K562 (cell line): Measurements from ENCODE around the gene MYL12B.

ENCODE experiments used
- BRCA1 ChIP-seq, 2 experiments: fragments of 450-650 bp in 1 of 2; sonication (generic) in 1 of 2; formaldehyde crosslinking in 1 of 2; IDR thresholded peaks; 2 replicates each; pipeline versions ENCODE4 v1.5.0 to v1.6.1; 2017 to 2020; ENCODE audit warnings: mild to moderate bottlenecking in 1 of 2, missing genetic modification reagents in 1 of 2
- BRD4 ChIP-seq: fragments of 200-600 bp; sonication (generic); IDR thresholded peaks from 2 replicates; pipeline ENCODE4 v1.6.1; 2017; ENCODE audit warnings: inconsistent platforms
- ETV5 ChIP-seq: sonication (generic); formaldehyde crosslinking; IDR thresholded peaks from 2 replicates; pipeline ENCODE4 v1.4.0; 2020; ENCODE audit warnings: low read depth, mild to moderate bottlenecking, missing genetic modification reagents
- GTF2A2 ChIP-seq: IDR thresholded peaks from 2 replicates; pipeline ENCODE4 v1.6.1; 2016; ENCODE audit warnings: mild to moderate bottlenecking, missing genetic modification characterization, missing compliant biosample characterization
- MEF2A ChIP-seq: IDR thresholded peaks from 2 replicates; pipeline ENCODE4 v1.6.1; 2011; ENCODE audit warnings: low read depth, mild to moderate bottlenecking, low read length, moderate library complexity; ENCODE audit not compliant: control insufficient read depth
- NCOR1 ChIP-seq: fragments of 450-650 bp; IDR thresholded peaks from 2 replicates; pipeline ENCODE4 v1.6.1; 2016; ENCODE audit warnings: mild to moderate bottlenecking, moderate library complexity
- RFX7 ChIP-seq: fragments of 250-450 bp; sonication (Bioruptor Pico); IDR thresholded peaks from 2 replicates; pipeline ENCODE4 v1.5.1; 2021; ENCODE audit warnings: mild to moderate bottlenecking
- TF ChIP-seq, protein P1 (sequence below): sonication (generic); formaldehyde crosslinking; IDR thresholded peaks from 2 replicates; pipeline ENCODE4 v1.8.0; 2023; ENCODE audit warnings: mild to moderate bottlenecking, missing genetic modification reagents
- TF ChIP-seq, protein P2 (sequence below): fragments of 450-650 bp; IDR thresholded peaks from 2 replicates; pipeline ENCODE4 v1.6.1; 2016; ENCODE audit warnings: low read depth, mild to moderate bottlenecking, moderate library complexity
- TF ChIP-seq, protein P3 (sequence below), 3 experiments: IDR thresholded peaks in 2 of 3; conservative IDR thresholded peaks in 1 of 3; 2 replicates each; pipeline ENCODE4 v1.5.1; 2011 to 2012; ENCODE audit warnings: low read length in 3 of 3, mild to moderate bottlenecking in 3 of 3, control low read depth in 2 of 3, improper control_type of control experiment in 1 of 3, inconsistent platforms in 1 of 3, low read depth in 1 of 3, mixed read lengths in 1 of 3, moderate library complexity in 1 of 3; ENCODE audit not compliant: insufficient read depth in 2 of 3

DNA sequence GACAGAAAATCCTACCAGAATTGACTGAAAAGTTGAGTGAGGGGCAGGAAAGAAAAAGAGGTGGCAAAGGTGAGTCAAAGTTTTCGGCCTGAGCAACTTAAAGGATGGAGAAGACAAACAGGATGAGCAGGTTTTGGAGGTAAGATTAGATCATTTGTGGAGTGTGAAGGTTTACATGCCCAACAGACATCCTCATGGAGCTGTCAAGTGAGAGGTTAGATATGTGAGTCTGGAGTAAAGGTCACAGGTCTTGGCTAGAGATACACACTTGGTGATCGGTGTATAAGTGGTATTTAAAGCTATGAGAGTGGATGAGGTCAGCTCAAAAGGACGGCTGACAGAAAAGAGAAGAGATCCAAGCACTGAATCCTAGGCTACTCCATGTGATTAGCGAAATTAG lies 25.5 kb upstream of the MYL12B start:
- TF ChIP-seq BRD4, result no peak
- no peak for TF ChIP-seq MEF2A
- TF ChIP-seq, protein P1, sequence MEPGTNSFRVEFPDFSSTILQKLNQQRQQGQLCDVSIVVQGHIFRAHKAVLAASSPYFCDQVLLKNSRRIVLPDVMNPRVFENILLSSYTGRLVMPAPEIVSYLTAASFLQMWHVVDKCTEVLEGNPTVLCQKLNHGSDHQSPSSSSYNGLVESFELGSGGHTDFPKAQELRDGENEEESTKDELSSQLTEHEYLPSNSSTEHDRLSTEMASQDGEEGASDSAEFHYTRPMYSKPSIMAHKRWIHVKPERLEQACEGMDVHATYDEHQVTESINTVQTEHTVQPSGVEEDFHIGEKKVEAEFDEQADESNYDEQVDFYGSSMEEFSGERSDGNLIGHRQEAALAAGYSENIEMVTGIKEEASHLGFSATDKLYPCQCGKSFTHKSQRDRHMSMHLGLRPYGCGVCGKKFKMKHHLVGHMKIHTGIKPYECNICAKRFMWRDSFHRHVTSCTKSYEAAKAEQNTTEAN (CRISPR knock-in tag), result no peak
- TF ChIP-seq, protein P2, sequence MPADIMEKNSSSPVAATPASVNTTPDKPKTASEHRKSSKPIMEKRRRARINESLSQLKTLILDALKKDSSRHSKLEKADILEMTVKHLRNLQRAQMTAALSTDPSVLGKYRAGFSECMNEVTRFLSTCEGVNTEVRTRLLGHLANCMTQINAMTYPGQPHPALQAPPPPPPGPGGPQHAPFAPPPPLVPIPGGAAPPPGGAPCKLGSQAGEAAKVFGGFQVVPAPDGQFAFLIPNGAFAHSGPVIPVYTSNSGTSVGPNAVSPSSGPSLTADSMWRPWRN, result no peak
- TF ChIP-seq, protein P3, sequence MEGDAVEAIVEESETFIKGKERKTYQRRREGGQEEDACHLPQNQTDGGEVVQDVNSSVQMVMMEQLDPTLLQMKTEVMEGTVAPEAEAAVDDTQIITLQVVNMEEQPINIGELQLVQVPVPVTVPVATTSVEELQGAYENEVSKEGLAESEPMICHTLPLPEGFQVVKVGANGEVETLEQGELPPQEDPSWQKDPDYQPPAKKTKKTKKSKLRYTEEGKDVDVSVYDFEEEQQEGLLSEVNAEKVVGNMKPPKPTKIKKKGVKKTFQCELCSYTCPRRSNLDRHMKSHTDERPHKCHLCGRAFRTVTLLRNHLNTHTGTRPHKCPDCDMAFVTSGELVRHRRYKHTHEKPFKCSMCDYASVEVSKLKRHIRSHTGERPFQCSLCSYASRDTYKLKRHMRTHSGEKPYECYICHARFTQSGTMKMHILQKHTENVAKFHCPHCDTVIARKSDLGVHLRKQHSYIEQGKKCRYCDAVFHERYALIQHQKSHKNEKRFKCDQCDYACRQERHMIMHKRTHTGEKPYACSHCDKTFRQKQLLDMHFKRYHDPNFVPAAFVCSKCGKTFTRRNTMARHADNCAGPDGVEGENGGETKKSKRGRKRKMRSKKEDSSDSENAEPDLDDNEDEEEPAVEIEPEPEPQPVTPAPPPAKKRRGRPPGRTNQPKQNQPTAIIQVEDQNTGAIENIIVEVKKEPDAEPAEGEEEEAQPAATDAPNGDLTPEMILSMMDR (IDR thresholded peaks at IDR 0.05 in 2 of 3, conservative IDR thresholded peaks at IDR 0.05 in 1 of 3; ENCODE audit: insufficient read depth in 2 of 3, low read depth in 1 of 3, low read length in 3 of 3), result no peak
- TF ChIP-seq RFX7 (CRISPR knock-in tag), result no peak
- TF ChIP-seq ETV5 (CRISPR knock-in tag), result no peak
- TF ChIP-seq BRCA1 (IDR thresholded peaks at IDR 0.05), result no peak
- no peak for TF ChIP-seq BRCA1 (CRISPR knock-in tag; IDR thresholded peaks at IDR 0.05)
- TF ChIP-seq NCOR1, result no peak
- no peak for TF ChIP-seq GTF2A2 (tag)
